GM13976 (cell line): ENCODE data around the gene TJP1.
"Not testable (repeated sequence)": the region's sequence is repeated elsewhere in the genome, so short reads cannot be mapped to it uniquely, and the experiment has no call there.

Experiments used
- DNase-seq: peaks from one replicate; pipeline ENCODE4 v3.0.0; 2012; ENCODE audit warnings: low spot score
- in situ Hi-C: fragments of 300-500 bp; cut with MboI; formaldehyde crosslinking; loops from one replicate; pipeline ENCODE4 v1.12.0; 2022; ENCODE audit warnings: low sequenced_read_pairs, mixed read lengths, inconsistent platforms; ENCODE audit not compliant: unreplicated experiment
- TF ChIP-seq, protein P1 (sequence below): IDR thresholded peaks from 2 replicates; pipeline ENCODE4 v1.5.1; 2012; ENCODE audit warnings: borderline replicate concordance, mild to moderate bottlenecking; ENCODE audit not compliant: insufficient read depth; ENCODE audit errors: extremely low read depth, missing control alignments, control extremely low read depth

TJP1 gene

DNA sequence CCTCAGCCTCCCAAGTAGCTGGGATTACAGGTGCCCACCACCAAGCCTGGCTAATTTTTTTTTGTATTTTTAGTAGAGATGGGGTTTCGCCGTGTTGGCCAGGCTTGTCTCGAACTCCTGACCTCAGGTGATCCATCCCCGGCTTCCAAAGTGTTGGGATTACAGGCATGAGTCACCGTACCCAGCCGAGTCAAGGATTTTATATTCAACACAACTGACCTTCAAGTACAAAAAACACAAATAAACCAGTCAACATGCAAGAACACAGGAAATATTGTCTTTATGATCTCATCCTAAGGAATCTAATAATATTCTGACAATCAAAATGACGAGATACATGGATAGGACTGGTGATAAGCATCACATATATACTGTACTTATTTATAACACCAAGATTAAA is 37.9 kb downstream of the TJP1 start:
- in situ Hi-C loops, result no loop called here
- DNase-seq, result no peak
- TF ChIP-seq, protein P1, sequence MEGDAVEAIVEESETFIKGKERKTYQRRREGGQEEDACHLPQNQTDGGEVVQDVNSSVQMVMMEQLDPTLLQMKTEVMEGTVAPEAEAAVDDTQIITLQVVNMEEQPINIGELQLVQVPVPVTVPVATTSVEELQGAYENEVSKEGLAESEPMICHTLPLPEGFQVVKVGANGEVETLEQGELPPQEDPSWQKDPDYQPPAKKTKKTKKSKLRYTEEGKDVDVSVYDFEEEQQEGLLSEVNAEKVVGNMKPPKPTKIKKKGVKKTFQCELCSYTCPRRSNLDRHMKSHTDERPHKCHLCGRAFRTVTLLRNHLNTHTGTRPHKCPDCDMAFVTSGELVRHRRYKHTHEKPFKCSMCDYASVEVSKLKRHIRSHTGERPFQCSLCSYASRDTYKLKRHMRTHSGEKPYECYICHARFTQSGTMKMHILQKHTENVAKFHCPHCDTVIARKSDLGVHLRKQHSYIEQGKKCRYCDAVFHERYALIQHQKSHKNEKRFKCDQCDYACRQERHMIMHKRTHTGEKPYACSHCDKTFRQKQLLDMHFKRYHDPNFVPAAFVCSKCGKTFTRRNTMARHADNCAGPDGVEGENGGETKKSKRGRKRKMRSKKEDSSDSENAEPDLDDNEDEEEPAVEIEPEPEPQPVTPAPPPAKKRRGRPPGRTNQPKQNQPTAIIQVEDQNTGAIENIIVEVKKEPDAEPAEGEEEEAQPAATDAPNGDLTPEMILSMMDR, result no peak

DNA sequence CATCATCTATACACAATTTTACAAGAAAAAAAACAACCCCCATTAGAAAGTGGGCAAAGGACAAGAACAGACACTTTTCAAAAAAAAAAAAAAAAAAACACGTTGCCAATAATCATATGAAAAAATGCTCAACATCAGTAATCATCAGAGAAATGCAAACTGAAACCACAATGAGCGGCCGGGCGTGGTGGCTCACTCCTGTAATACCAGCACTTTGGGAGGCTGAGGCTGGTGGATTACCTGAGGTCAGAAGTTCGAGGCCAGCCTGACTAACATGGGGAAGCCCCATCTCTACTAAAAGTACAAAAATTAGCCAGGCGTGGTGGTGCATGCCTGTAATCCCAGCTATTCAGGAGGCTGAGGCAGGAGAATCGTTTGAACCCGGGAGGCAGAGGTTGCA is 39.5 kb downstream of the TJP1 start:
- DNase-seq, in situ Hi-C loops: not testable (repeated sequence)

GRCh38 chr15:29778382-29778781 is 43.9 kb downstream of the TJP1 start:
- DNase-seq, result no peak
- in situ Hi-C loops, result no loop called here
- TF ChIP-seq, protein P1, result no peak

DNA sequence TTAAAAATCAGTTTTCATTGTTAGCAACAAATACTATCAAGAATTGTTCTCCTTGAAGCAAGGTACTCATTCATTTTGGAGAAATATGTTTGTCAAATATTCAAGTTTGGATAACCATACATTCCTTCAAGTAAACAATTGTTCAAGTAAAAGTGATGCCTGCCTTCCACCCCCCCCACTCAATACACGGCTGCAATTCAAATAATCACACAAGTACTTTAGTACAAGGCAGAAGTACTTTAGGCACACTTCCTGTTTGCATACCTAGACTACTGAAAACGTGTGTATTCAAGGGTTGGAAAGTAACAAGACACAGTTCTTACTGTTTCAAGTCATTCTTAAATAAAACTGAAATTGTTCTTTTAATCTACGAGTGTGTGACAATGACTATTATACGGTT is 45.4 kb downstream of the TJP1 start:
- TF ChIP-seq, protein P1, result no peak
- DNase-seq, result no peak
- in situ Hi-C loops, result no loop called here

DNA sequence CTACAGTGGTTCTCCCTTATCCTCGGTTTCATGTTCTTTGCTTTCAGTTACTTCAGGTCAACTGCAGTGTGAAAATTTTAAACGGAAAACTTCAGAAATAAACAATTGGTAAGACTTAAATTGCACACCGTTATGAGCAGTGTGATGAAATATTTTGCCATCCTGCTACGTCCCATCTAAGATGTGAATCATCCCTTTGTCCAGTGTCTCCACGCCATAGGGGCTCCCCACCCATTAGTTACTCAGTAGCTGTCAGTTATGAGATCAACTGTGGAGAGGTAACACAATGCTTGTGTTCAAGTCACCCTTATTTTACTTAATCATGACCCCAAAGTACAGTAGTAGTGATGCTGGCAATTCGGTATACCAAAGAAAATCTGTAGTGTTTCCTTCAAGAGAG is 47.4 kb downstream of the TJP1 start:
- DNase-seq, result no peak
- in situ Hi-C loops, result no loop called here
- TF ChIP-seq, protein P1, result no peak

DNA sequence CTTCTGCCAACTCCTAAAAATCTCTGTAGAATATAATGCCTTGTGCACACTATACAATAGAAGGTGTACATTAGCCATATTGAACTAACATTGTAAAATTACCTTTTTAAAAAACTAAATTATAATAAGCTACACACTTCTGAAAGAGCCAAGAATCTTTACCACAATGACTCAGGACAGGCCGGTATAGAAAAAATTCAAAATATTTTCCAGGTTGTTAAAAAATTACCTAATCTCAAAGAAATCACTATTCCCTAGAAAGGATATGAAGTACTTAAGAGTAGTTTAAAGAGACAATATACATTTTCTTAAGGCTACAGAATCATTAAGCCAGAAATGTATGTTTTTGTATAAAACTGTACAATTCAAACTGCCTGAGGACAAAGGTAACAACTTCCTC is 48.5 kb downstream of the TJP1 start:
- TF ChIP-seq, protein P1, result no peak
- no peak for DNase-seq
- in situ Hi-C loops, result no loop called here

DNA sequence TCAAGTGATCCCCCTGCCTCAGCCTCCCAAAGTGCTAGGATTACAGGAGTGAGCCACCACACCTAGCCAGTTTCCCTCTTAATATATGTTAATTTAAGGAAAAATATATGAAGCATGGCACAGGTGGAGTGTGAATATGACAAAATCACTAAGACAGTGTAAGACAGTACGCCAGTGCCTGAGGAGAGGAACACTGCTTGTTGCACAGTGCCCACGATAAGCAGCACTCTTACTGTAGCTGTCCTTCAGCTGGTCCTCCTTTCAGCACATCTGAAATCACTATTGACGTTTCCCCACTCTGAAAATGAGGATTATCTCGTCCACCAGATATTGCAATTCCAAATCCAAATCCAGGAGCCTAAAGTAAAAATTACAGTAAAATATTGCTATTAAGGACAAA is 49.3 kb downstream of the TJP1 start:
- DNase-seq, result no peak
- in situ Hi-C loops, result no loop called here
- TF ChIP-seq, protein P1, result no peak

DNA sequence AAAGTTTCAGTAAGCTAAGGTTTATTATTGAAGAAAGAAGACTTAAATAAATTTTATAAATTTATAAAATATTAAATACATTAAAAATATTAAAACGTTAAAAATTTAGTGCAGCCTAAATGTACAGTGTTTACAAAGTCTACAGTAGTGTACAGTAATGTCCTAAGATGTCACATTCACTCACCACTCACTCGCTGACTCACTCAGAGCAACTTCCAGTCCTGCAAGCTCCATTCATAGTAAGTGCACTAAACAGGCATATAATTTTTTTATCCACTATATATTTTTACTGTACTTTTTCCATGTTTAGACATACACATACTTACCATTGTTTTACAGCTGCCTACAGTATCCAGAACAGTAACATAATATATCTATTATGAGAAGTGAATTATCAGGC is 51.5 kb downstream of the TJP1 start:
- DNase-seq, result no peak
- in situ Hi-C loops, result no loop called here
- TF ChIP-seq, protein P1, result no peak
